ENCODE data around the gene KMT2B.

KMT2B gene

GRCh38 chr19:35756377-35757230, 38.8 kb downstream of the KMT2B start, which contains the start of gene HSPB6:
TSS of gene HSPB6 (minus strand) at chr19:35757029. CDS start at chr19:35757008, 21 bp downstream.
- H3K27ac ChIP-seq (ENCODE audit: low read depth, low read length): peak within 1 kb of the TSS; percentile 80
- H3K27me3 ChIP-seq (ENCODE audit: insufficient read depth, low read length): peaks cover 19% of the 10 kb centered on the region
- H3K36me3 ChIP-seq (ENCODE audit: insufficient read depth, low read length): peaks cover 14% of the 10 kb centered on the region
- peaks cover 9% of the 10 kb centered on the region; the same call in 1 of the 2 replicates for H3K4me1 ChIP-seq (ENCODE audit: insufficient read depth, low read length)
- peak within 1 kb of the TSS; percentile 98 for H3K4me3 ChIP-seq (ENCODE audit: low read length)
- peak within 1 kb of the TSS; percentile 52 for H3K9ac ChIP-seq (ENCODE audit: low read depth, low read length)
- WGBS: 32% methylated on average over 52 of the region's 52 CpGs
- no peaks in the 10 kb centered on the region for H3K9me3 ChIP-seq (ENCODE audit: insufficient read depth, low read depth, low read length)

- Histone ChIP-seq H3K9ac (ENCODE audit: low read depth, low read length) (peak overlapping the region; percentile 52), H3K9me3 (ENCODE audit: insufficient read depth, low read depth, low read length) (no peaks in the 10 kb centered on the region), H3K4me1 (ENCODE audit: insufficient read depth, low read length) (peaks cover 9% of the 10 kb centered on the region; the same call in 1 of the 2 replicates), H3K4me3 (ENCODE audit: low read length) (peak overlapping the region; percentile 98), H3K27me3 (ENCODE audit: insufficient read depth, low read length) (peaks cover 19% of the 10 kb centered on the region), H3K27ac (ENCODE audit: low read depth, low read length) (peak overlapping the region; percentile 80), H3K36me3 (ENCODE audit: insufficient read depth, low read length) (peaks cover 21% of the 10 kb centered on the region)
- 13% methylated on average over 19 of the region's 19 CpGs for WGBS
Measured at GRCh38 chr19:35757231-35757748, 39.5 kb downstream of the KMT2B start.

- H3K36me3 ChIP-seq (ENCODE audit: insufficient read depth, low read length): peaks cover 26% of the 10 kb centered on the region
- H3K9me3 ChIP-seq (ENCODE audit: insufficient read depth, low read depth, low read length): no peaks in the 10 kb centered on the region
- H3K27ac ChIP-seq (ENCODE audit: low read depth, low read length): peak within 1 kb of the TSS; percentile 92
- peak within 1 kb of the TSS; percentile 92 for H3K9ac ChIP-seq (ENCODE audit: low read depth, low read length)
- under 1% methylated on average over 53 of the region's 53 CpGs for WGBS
- peaks cover 9% of the 10 kb centered on the region; the same call in 1 of the 2 replicates for H3K4me1 ChIP-seq (ENCODE audit: insufficient read depth, low read length)
- H3K4me3 ChIP-seq (ENCODE audit: low read length): peak within 1 kb of the TSS; percentile 98
- peaks cover 19% of the 10 kb centered on the region for H3K27me3 ChIP-seq (ENCODE audit: insufficient read depth, low read length)
Measured at GRCh38 chr19:35757749-35758608, 40.2 kb downstream of the KMT2B start, which contains the start of gene PROSER3. TSS of gene PROSER3 (plus strand) at chr19:35758176. CDS start at chr19:35758216, 40 bp downstream.

GRCh38 chr19:35759697-35760096, 41.9 kb downstream of the KMT2B start:
- Histone ChIP-seq H3K4me1 (ENCODE audit: insufficient read depth, low read length) (peaks cover 9% of the 10 kb centered on the region; the same call in 1 of the 2 replicates), H3K36me3 (ENCODE audit: insufficient read depth, low read length) (peaks cover 38% of the 10 kb centered on the region), H3K27me3 (ENCODE audit: insufficient read depth, low read length) (peaks cover 19% of the 10 kb centered on the region), H3K9me3 (ENCODE audit: insufficient read depth, low read depth, low read length) (no peaks in the 10 kb centered on the region), H3K4me3 (ENCODE audit: low read length) (no peak overlapping the region), H3K27ac (ENCODE audit: low read depth, low read length) (no peak overlapping the region), H3K9ac (ENCODE audit: low read depth, low read length) (no peak overlapping the region)
- 98% methylated on average over 2 of the region's 2 CpGs for WGBS

GRCh38 chr19:35760711-35761349, 43.0 kb downstream of the KMT2B start:
- Histone ChIP-seq H3K4me3 (ENCODE audit: low read length) (no peak overlapping the region), H3K27ac (ENCODE audit: low read depth, low read length) (no peak overlapping the region), H3K4me1 (ENCODE audit: insufficient read depth, low read length) (peaks cover 9% of the 10 kb centered on the region; the same call in 1 of the 2 replicates), H3K9me3 (ENCODE audit: insufficient read depth, low read depth, low read length) (no peaks in the 10 kb centered on the region), H3K36me3 (ENCODE audit: insufficient read depth, low read length) (peaks cover 48% of the 10 kb centered on the region), H3K27me3 (ENCODE audit: insufficient read depth, low read length) (peaks cover 10% of the 10 kb centered on the region), H3K9ac (ENCODE audit: low read depth, low read length) (no peak overlapping the region)
- WGBS: 94% methylated on average over 4 of the region's 4 CpGs

GRCh38 chr19:35764432-35765315, 46.9 kb downstream of the KMT2B start:
- Histone ChIP-seq H3K4me3 (ENCODE audit: low read length) (no peak overlapping the region), H3K27ac (ENCODE audit: low read depth, low read length) (no peak overlapping the region), H3K27me3 (ENCODE audit: insufficient read depth, low read length) (no peaks in the 10 kb centered on the region), H3K36me3 (ENCODE audit: insufficient read depth, low read length) (peaks cover 57% of the 10 kb centered on the region), H3K4me1 (ENCODE audit: insufficient read depth, low read length) (peaks cover 7% of the 10 kb centered on the region; the same call in 1 of the 2 replicates), H3K9me3 (ENCODE audit: insufficient read depth, low read depth, low read length) (no peaks in the 10 kb centered on the region), H3K9ac (ENCODE audit: low read depth, low read length) (no peak overlapping the region)
- WGBS: 94% methylated on average over 17 of the region's 17 CpGs

GRCh38 chr19:35766571-35767104, 48.8 kb downstream of the KMT2B start:
- no peaks in the 10 kb centered on the region for H3K27me3 ChIP-seq (ENCODE audit: insufficient read depth, low read length)
- H3K9ac ChIP-seq (ENCODE audit: low read depth, low read length): no peak overlapping the region
- peaks cover 42% of the 10 kb centered on the region for H3K36me3 ChIP-seq (ENCODE audit: insufficient read depth, low read length)
- no peak overlapping the region for H3K27ac ChIP-seq (ENCODE audit: low read depth, low read length)
- no peaks in the 10 kb centered on the region for H3K9me3 ChIP-seq (ENCODE audit: insufficient read depth, low read depth, low read length)
- peaks cover 7% of the 10 kb centered on the region; the same call in 1 of the 2 replicates for H3K4me1 ChIP-seq (ENCODE audit: insufficient read depth, low read length)
- no peak overlapping the region for H3K4me3 ChIP-seq (ENCODE audit: low read length)
- 85% methylated on average over 11 of the region's 11 CpGs for WGBS

- WGBS: 41% methylated on average over 34 of the region's 34 CpGs
- no peaks in the 10 kb centered on the region for H3K9me3 ChIP-seq (ENCODE audit: insufficient read depth, low read depth, low read length)
- H3K4me3 ChIP-seq (ENCODE audit: low read length): peak overlapping the region; percentile 26; the same call in 1 of the 2 replicates
- no peaks in the 10 kb centered on the region for H3K27me3 ChIP-seq (ENCODE audit: insufficient read depth, low read length)
- peaks cover 7% of the 10 kb centered on the region; the same call in 1 of the 2 replicates for H3K4me1 ChIP-seq (ENCODE audit: insufficient read depth, low read length)
- H3K27ac ChIP-seq (ENCODE audit: low read depth, low read length): peak overlapping the region; percentile 52; the same call in 1 of the 2 replicates
- no peak overlapping the region for H3K9ac ChIP-seq (ENCODE audit: low read depth, low read length)
- H3K36me3 ChIP-seq (ENCODE audit: insufficient read depth, low read length): peaks cover 33% of the 10 kb centered on the region
Measured at GRCh38 chr19:35767288-35768081, 49.7 kb downstream of the KMT2B start.

GRCh38 chr19:35768082-35768421, 50.2 kb downstream of the KMT2B start:
- H3K9me3 ChIP-seq (ENCODE audit: insufficient read depth, low read depth, low read length): no peaks in the 10 kb centered on the region
- WGBS: 58% methylated on average over 15 of the region's 15 CpGs
- H3K4me3 ChIP-seq (ENCODE audit: low read length): no peak overlapping the region
- H3K9ac ChIP-seq (ENCODE audit: low read depth, low read length): no peak overlapping the region
- peaks cover 30% of the 10 kb centered on the region for H3K36me3 ChIP-seq (ENCODE audit: insufficient read depth, low read length)
- H3K27me3 ChIP-seq (ENCODE audit: insufficient read depth, low read length): peaks cover 3% of the 10 kb centered on the region; the same call in 1 of the 2 replicates
- H3K4me1 ChIP-seq (ENCODE audit: insufficient read depth, low read length): peaks cover 7% of the 10 kb centered on the region; the same call in 1 of the 2 replicates
- H3K27ac ChIP-seq (ENCODE audit: low read depth, low read length): no peak overlapping the region

Data from HUES64 (cell line).